Stimulated activated CD8-positive, alpha-beta memory T cell treated with anti-CD3 and anti-CD28 coated beads, Interleukin-12 subunit alpha, Interleukin-12 subunit beta, amount 100 ng/mL, for 24 hours (primary cell): ENCODE measurements around the gene ARHGAP19.
A peak's percentile ranks its signal among the peaks of the same experiment; 100 is the strongest.
"Not testable (repeated sequence)": the region's sequence is repeated elsewhere in the genome, so short reads cannot be mapped to it uniquely, and the experiment has no call there.

Experiments used
- DNase-seq: peaks from one replicate; pipeline ENCODE4 v3.0.0-alpha.2; 2020; ENCODE audit errors: extremely low read depth

The ARHGAP19 gene

DNA sequence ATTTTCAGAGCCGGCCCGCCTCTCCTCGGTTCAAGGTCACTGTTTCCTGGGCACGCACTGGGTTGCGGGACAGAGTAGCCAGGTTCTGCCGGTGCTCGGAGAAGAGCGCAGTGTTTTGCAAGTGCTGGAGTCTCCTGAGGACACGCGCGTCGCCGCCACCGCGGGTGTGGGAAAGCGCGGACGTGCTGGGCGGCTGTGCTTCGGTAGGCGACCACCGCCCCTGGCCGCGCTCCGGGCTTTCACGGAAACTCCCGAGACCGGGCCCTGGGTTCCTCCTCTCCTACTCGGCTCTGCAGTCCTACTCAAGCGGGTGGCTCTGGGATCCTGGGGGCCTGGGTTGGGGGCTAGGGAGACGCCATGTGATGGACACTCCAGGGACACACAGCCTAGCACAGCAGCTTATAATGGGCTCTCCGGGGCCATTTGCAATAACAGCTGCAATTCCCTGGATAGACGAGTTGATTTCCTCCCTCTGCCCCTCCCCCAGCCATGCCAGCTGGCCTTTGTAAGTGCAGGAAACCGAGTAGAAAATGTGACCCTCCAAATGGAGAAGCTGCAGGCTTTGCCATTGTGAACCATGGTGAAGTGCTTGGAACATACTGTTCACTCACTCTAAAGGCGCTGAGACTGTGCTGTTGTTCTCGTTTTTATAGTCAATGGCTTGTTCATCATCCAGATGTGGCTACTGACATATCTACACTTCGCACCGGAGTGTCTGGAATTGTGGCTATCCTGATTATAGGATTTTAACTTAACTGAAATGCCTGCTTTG lies 28.8 kb upstream of the ARHGAP19 start:
- no peak for DNase-seq

DNA sequence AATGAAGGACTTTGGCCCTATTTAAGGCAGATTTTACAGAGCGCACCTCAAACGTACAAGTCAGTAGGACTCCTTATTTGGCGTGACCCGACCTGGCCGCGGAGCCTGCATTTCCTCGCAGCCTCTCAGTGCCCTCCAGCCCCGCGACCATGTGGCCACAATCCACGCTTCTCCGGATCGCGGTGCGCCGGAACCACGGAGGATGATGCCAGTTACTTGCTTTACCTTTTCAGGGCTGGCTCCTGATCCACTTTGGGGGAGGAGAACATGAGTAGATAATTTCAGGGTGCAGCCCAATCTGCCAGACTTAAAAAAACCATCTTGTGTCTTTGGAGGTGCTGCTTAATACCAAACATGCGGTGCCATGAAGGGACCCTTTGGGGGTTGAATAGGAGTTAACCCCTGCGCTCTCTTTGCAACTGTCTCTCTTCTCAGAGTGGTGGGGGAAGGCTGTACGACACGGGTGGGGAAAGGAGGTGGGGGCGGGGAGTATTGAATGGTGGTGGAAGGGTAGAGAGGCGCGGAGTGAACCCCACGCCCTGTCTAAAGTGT lies 28.1 kb upstream of the ARHGAP19 start:
- no peak for DNase-seq

DNA sequence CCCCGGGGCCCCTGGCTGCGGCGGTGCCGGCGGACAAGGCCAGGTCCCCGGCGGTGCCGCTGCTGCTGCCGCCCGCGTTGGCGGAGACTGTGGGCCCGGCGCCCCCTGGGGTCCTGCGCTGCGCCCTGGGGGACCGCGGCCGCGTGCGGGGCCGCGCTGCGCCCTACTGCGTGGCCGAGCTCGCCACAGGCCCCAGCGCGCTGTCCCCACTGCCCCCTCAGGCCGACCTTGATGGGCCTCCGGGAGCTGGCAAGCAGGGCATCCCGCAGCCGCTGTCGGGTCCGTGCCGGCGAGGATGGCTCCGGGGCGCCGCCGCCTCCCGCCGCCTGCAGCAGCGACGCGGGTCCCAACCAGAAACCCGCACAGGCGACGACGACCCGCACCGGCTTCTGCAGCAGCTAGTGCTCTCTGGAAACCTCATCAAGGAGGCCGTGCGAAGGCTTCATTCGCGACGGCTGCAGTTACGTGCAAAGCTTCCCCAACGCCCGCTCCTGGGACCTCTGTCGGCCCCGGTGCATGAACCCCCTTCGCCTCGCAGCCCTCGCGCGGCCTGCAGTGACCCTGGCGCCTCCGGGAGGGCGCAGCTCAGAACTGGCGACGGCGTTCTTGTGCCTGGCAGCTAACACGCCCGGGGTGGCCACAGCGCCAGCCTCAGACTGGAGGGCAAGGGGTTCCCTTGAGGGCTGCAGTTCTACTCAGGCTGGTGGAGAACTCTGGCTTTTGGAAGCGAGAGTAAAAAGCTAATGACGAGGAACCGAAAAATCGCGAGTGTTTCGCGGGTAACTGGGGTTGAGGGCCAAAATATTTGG lies 27.4 kb upstream of the ARHGAP19 start:
- DNase-seq, result no peak

DNA sequence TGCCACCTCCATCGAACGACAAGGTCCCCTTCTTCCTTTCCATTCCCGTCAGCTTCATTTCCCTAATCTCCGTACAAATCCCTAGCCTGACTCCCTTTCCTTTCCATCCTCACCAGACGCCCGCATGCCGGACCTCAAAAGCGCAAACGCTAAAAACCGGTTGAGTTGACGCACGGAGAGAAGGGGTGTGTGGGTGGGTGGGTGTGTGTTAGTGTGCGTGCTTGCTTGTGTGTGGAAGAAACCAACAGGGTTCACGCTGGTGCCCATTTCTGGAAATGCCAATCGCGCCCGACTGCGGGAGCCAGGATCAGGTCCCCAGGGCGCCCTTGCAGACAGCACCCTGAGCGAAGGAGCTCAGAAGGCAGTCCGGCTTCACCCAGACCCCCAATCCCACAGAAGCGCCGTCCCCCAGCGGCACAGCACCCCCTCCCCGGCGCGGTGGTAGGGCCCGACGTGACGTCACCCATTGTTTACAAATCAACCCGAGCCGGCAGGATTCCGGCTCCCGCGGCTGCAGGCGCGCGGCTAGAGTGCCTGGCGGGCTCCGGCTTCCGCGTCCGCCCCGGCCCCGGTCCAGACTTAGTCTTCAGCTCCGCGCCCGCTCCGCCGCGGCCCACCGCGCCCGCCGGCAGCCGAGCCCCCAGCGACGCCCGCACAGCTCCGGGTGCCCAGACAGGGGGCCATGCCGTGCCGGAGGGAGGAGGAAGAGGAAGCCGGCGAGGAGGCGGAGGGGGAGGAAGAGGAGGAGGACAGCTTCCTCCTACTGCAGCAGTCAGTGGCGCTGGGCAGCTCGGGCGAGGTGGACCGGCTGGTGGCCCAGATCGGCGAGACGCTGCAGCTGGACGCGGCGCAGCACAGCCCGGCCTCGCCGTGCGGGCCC lies 26.6 kb upstream of the ARHGAP19 start, which contains the start of gene FRAT1:
FRAT1 (plus strand) TSS at position 500 of the 880 bp plus-strand sequence; CDS start at position 683, 183 bp downstream.
- DNase-seq, result peak; percentile 62

DNA sequence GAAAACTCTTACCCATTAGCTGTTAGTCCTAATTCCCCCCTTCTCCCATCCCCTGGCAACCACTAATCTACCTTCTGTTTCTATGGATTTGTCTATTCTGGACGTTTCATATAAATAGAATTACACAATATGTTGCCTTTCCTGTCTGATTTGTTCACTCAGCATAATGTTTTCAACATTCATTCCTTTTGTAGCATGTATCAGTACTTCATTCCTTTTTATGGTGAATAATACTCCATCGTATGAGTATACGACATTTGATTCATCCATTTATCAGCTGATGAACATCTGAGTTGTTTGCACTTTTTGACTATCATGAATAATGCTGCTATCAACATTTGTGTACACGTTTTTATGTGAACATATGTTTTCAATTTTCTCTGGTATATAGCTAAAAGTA lies 22.2 kb upstream of the ARHGAP19 start:
- no peak for DNase-seq

DNA sequence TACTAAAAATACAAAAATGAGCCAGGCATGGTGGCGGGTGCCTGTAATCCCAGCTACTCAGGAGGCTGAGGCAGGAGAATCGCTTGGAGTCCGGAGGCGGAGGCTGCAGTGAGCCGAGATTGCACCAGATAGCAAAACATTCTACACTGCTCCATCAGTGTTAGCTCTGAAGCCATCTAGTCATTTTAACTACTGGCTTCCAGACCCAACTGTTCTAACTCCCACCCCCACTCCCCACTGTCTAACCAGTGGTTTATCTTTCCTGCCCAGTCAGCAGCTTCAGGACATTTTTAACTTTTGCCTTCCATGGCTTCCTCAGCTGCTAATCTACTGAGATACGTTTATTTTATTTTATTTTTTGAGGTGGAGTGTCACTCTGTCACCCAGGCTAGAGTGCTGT lies 20.5 kb upstream of the ARHGAP19 start:
- DNase-seq, result no peak

DNA sequence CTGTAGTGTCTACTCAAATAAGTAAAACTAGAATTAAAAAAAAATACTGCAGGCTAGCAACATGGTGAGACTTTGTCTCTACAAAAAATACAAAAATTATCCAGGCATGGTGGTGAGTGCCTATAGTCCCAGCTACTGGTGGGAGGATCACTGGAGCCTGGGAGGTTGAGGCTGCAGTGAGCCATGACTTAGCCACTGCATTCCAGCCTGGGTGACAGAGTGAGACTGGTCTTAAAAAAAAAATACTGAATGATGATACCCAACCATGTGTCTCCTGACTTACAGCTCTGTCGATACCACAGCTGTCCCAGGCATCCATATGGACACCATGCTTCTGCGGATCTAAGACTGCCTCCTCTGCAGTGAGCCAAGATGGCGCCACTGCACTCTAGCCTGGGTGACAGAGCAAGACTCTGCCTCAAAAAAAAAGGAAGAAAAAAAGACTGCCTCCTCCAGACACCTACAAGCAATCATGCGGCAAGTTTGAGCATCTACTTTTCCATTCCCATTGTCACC lies 18.7 kb upstream of the ARHGAP19 start:
- DNase-seq, result no peak

DNA sequence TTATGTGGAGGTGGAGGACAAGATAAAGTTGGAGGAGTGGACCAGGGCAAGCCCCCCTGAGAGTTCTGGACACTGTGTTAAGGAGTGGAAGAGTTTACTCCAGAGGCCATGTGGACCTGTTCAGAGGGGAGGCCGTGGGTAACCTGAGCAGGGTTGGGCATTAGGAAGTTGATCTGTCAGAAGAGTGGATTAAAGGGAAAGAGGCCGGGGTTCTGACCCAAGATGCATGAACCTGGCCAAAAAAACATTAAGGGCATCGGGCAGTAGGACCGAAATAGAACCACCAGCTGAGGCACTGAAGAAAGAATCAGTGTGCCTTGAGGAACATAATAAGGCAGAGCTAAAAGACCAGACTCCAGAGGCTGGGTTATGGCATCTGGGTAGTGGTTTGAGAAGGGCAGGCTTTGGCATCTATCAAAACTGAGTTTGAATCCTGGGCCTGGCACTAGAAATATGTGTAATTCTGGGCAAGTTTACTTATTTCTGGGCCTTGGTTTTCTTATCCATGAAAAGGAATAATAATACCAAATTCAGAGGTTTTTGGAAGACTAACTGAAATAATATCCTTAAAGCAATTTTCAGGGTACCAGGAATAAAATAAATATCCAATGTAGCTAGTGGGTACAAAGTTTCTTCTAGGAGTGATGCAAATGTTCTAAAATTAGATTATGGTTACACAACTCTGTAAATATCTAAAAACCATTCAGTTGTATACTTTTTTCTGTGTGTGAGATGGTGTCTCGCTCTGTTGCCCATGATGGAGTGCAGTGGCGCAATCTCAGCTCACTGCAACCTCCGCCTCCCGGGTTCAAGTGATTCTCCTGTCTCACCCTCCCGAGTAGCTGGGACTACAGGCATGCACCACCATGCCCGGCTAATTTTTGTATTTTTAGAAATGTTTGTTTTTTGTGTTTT lies 15.7 kb upstream of the ARHGAP19 start:
- DNase-seq, result no peak

DNA sequence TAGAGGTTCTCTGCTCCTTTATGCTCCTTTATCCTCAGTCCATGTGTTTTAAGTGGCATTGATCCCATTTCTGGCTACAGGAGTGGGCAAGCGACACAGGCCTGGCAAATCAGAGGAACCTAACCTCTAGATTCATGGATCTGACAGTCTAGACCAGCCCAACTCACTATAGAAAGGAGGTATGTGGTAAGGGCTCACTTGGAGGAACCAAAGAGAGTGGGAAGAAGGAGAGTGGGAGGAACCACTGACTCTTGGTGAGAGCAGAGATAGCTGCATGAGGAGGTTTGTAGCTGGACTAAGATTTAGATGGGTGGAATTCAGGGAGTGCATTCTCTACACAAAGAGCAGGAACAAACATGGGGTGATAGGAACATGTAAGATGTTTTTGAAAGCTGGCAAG lies 15.0 kb upstream of the ARHGAP19 start:
- no peak for DNase-seq

DNA sequence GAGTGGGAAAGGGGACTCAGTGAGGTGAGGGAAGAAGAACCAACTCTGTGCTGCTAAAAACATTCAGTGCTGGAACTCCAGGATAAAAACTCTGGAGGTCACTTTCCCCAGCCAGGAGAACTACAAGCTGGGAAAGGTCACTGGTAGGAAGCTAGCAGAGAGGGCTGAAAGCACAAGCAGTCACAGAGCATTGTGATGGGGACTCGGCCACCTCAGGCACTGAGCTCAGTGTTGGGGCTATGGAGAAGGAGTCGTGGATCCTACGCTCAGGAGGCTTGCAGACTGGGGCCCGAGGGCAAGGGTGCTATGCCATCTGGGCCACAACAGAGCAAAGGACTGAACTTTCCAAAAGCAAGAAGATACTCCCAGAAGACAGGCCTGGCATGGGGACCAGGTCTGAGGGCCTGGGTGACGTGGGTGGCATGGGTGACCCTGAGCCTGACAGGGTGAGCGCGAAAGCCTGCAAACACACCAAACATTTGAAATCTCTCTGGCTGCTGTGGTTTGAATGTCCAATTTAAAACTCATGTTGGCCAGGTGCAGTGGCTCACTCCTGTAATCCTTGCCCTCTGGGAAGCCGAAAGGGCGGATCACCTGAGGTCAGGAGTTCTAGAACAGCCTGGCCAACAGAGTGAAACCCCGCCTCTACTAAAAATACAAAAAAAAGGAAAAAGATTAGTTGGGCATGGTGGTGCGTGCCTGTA lies 9.8 kb upstream of the ARHGAP19 start:
- DNase-seq, result no peak

DNA sequence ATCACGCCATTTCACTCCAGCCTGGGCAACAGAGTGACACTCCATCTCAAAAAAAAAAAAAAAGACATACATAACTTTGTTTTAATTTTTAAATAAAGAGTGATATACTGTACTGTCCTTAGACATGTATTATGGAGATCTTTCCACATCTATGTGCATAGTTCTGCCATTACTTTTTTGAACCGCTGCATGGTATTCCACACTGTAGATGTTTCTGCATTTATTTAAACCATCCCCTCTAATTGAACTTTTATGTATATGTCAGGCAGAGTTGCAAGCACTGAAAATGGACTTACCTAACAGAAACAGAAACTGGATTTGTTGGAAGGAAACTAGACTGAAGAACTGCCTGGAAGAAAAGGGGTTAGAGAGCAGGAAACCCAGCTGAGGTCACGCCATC lies 8.5 kb upstream of the ARHGAP19 start:
- DNase-seq, result no peak

DNA sequence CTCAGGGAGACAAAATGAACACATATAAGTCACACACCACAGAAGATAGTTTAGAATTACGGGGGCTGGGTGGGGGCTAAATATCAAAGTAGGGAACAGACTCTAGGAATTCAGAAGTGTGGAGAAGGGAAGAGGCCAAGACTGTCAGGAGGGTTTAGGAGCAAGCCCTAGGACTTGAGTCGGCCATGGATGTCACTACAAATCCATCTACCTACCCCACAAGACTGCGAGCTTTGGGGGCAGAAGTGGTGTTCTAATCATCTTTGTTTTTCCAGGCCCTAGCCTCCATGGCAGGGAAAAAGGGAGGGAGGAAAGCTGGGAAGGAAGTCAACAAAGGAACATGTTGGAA lies 5.8 kb upstream of the ARHGAP19 start:
- DNase-seq, result no peak

DNA sequence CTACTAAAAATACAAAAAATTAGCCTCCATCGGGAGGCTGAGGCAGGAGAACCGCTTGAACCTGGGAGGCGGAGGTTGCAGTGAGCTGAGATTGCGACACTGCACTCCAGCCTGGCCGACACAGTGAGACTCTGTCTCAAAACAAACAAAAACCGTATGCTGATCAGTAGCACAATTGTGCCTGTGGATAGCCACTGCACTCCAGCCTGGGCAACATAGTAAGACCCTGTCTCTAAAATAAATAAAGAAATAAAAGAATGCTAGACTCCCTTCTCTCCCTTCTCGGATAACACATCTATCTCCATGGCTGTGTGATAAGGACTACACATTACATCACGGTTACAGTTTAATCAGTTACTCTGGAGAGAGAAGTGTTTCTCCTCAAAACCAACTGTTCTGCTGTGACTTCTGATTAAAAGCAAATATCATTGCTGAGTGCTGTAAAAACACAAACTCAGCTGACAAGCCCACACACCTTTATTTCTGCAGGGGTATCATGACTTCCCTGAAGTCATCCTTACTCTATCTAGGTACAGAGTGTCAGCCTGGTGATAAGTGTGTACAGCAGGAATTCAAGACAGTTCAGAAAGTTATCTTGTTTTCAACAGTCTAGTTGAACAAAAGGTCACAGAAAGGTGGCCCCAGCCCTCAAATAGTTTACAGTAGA lies 5.3 kb upstream of the ARHGAP19 start:
- no peak for DNase-seq

DNA sequence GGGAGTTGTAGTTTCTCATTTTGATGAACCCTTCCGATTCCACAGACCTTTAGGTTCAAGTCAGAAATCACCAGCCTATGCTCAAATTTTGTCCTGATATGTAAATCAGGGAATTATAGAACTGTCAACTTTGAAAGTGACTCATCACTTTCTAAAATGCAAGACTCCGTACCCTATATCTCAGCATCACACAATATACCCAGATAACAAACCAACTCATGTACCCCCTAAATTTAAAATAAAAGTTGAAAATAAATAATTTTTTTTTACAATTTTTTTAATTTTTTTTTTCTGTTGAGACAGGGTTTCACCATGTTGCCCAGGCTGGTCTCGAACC lies 393 bp upstream of the ARHGAP19 start:
- DNase-seq, result no peak

DNA sequence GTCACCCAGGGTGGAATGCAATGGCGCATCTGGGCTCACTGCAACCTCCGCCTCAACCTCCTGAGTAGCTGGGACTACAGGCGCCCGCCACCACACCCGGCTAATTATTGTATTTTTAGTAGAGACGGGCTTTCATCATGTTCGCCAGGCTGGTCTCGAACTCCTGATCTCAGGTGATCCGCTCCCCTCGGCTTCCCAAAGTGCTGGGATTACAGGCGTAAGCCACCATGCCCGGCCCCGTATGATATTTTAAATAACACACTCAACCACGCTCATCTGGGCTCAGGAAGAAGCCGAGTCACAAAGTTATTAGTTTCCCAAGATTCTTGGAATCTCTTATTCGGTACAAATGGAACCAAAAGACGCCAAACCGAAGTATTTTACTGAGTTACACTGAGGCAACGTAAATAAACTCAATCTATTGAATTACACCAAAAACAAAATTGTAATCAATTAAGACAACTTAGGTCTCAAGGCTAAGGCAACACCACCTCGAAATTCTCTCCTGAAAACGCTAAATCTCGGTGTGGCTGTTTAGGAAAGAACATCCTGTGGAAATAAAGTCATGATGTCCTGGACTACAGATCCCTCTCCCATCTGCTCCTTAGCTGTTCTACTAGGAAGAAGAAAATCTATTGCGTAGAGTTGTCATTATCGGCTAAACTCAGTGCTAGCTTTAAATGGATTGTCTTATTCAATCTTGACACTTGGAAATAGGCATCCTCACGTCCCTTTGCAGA lies 910 bp downstream of the ARHGAP19 start:
- no peak for DNase-seq

DNA sequence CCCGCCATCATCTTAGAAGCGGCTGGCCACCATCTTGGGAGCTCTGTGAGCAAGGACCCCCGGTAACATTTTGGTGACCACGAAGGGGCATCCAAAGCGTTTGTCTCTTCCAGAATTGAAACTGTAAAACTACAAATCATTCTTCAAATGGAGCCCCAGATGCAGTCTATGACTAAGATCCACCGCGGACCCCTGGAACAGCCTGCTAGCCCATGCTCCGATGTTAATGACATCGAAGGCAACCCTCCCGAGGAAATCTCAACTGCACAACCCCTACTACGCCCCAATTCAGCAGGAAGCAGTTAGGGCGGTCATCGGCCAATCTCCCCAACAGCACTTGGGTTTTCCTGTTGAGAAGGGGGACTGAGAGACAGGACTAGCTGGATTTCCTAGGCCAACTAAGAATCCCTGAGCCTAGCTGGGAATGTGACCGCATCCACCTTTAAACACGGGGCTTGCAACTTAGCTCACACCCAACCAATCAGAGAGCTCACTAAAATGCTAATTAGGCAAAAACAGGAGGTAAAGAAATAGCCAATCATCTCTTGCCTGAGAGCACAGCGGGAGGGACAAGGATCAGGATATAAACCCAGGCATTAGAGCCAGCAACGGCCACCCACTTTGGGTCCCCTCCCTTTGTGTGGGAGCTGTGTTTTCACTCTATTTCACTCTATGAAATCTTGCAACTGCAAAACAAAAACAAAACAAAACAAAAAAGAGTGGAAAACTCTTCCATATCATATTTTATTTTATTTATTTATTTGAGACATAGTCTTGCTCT lies 1.7 kb downstream of the ARHGAP19 start:
- DNase-seq, result not testable (repeated sequence)

DNA sequence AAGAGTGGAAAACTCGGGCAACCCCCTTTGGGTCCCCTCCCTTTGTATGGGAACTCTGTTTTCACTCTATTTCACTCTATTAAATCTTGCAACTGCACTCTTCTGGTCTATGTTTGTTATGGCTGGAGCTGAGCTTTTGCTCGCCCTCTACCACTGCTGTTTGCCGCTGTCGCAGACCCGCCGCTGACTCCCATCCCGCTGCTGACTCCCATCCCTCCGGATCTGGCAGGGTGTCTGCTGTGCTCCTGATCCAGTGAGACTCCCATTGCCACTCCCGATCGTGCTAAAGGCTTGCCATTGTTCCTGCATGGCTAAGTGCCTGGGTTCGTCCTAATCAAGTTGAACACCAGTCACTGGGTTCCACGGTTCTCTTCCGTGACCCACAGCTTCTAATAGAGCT lies 2.4 kb downstream of the ARHGAP19 start:
- not testable (repeated sequence) for DNase-seq

DNA sequence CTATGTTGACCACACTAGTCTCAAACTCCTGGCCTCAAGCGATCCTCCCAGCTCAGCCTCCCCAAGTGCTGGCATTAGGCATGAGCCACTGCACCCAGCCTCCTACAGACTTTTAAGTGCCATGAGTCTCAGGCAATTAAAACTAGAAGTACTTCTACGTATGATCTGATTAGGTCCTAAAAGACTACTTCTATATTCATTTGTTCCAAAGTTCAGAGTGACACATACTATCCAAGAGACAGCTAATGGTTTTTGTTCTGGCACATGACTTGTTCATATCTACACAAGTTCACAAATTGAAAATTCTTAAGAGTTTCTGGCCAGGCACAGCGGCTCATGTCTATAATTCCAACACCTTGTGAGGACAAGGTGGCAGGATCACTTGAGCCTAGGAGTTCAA lies 11.7 kb downstream of the ARHGAP19 start:
- no peak for DNase-seq
